GM21786 (cell line): ENCODE data around the gene IP6K3.

Experiments
- ATAC-seq: cut with Tn5 transposase; IDR thresholded peaks from one replicate; pipeline ENCODE4 v1.9.1; 2021; ENCODE audit not compliant: unreplicated experiment

The IP6K3 gene

DNA sequence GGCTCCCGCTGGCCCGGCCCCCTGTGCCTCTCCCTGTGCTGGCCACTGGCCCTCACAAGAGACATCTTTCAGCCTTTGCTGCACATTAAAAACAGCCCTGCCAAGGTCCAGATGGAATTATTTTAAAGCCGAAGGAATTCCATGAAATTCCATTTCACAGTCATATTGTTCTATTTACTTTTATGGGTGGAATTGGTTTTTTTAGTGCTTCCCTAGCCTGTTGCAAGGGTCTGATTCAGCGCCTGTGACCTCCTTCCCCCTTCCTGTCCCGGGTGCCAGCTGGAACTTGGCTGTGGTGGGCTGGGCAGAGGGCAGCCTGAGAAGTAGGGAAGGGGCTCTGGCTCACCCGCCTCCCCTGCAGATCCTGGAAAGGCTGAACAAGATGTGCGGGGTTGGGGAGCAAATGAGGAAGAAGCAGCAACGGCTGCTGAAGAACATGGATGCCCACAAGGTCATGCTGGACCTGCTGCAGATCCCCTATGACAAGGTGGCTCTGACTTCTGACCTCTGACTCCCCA lies 69.5 kb downstream of the IP6K3 start:
- ATAC-seq, result no peak

DNA sequence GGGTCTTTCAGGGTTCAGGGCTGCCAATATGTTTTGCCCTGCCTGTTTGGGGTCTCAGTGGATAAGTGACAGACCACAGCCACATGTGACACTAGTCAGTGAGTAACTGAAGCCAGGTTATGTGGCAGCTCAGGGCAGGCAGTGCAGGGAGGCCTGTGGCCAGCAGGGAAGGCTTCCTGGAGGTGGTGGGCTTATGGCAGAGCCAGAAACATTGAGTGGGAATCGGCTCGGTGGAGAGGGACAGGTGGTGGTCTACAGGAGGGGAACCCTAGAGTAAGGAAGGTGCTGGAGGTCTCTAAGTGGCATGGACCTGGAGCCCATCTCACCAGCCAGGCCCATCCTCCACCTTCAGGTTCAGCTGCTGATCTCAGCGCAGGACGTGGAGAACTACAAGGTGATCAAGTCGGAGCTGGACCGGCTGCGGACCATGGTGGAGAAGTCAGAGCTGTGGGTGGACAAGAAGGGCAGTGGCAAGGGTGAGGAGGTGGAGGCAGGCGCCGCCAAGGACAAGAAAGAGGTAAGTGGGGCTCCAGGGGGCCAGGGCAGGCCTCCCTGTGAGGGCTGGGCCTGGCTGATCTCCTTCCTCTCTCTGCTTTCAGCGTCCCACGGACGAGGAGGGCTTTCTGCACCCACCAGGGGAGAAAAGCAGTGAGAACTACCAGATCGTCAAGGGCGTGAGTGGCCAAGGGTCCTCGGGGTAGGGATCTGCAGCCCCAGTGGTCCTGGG lies 70.1 kb downstream of the IP6K3 start:
- ATAC-seq, result no peak

DNA sequence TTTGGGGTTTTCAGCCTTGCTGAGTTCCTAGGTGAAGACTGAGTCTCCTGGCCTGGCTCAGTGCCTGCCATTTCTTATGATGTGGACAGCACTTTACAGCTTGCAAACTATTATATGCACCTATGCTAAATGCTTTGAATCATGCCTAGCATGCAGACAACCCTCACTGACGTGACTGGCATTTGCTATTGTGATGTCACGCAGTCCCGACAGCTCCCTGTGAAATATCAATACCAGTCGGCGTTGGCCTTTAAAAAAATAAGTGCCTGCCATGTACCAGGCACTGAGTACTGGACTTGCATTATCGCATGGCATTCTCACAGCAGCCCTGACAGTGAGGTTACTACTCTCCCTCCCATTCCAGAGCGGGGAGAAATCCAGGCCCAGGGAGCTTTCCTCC lies 70.7 kb downstream of the IP6K3 start:
- ATAC-seq, result no peak

DNA sequence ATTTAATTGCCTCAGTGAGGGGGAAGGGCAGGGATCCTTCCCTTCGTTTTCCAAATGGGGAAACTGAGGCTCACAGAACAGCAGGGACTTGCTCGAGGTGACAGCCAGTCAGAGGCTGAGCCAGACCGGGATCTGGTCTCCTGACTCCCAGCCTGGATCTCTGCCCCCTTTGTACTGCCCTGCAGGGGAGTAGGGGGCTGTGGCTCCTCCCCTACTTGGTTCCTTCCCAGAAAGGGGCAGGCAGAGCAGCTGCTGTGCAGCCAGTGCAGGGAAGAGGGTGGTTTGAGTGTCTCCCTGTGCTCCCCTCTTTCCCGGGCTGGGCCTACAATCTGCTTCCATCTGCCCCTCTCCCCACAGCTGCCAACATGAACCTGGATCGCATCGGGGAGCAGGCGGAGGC lies 72.9 kb downstream of the IP6K3 start:
- ATAC-seq, result no peak

DNA sequence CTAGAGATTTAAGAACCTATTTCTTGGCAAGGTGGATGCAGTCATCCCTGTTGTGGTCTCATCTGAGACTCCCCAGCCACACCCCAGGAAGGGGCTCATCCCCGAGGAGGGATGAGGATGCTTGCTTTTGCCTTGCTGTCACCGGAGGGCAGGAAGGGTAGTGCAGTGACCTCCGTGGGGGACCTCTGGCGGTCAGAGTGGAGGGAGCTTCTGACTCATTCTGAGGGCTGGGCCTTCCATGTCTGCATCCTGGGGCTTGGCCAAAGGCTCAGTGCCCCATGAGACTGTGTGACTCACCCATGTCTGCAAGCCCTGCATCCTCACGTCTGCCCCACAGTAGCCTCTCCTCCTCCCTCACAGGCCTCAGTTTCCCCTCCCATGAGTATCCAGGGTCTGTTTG lies 73.9 kb downstream of the IP6K3 start:
- ATAC-seq, result no peak

DNA sequence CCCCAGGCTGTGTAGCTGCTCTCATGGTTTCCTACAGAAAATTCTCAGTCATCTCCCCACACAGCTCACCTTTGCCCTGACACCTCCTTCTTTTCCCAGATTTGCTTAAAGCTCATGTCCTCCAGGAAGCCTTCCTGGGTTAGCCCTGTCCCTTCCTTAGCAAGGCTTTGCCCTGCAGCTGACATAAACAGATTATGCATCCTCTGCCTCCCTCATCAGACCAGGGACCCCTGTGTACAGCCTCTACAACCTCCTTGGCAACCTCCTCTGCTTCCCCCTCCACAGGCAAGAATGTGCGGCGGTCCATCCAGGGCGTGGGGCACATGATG lies 75.0 kb downstream of the IP6K3 start:
- no peak for ATAC-seq
